GM19455 (cell line): Measurements from ENCODE around the gene ZMAT5.

Experiments
- ATAC-seq: cut with Tn5 transposase; IDR thresholded peaks from one replicate; pipeline ENCODE4 v1.9.1; 2021; ENCODE audit not compliant: unreplicated experiment

The ZMAT5 gene

DNA sequence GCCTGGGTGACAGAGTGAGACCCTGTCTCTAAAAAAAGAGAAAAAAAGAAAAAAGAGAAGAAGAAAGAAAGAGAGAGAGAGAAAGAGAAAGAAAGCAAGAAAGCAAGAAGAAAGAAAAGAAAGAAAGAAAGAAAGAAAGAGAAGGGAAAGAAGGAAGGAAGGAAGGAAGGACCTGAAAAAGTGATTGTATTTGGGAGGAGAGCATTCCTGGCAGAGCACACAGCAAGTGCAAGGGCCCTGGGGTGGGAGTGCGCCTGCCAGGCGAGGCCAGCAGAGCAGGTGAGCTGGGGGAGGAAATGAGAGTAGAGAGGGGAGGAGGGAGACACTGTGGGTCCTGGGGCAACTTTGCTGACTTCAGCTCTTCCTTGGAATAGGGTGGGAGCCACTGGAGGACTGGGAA, 54.7 kb downstream of the ZMAT5 start:
- no peak for ATAC-seq

DNA sequence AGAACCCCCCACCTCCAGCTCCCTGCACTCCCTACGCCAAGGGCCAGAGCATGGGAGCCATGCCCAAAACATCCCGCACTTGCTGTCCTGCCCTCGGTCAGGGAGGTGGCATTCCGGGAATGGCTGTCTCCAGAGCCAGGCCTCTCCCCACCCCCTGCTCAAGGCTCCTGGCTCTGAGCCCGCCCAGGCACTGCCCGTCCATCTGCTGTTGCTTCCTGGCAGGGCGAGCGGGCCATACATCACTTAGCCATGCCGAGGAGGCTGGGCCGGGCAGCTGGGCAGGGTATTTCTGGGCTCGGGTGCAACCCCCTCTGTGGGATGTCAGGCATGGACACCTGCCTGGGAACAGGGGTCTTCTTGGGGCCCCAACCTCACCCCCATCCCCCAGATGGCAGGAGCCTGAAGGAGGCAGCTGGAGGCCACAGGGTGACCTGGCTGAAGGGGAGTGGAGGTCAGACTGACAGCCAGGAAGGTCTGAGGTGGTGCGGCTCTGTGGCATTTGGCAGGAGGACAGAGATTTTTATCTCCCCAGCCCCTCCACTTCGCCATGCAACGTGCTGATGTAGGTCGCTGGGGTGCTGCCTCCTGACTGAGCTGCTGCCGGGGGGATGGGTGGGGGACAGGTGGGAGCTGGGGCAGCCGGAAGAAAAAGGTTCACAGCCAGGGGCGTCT, 55.7 kb downstream of the ZMAT5 start:
- no peak for ATAC-seq

DNA sequence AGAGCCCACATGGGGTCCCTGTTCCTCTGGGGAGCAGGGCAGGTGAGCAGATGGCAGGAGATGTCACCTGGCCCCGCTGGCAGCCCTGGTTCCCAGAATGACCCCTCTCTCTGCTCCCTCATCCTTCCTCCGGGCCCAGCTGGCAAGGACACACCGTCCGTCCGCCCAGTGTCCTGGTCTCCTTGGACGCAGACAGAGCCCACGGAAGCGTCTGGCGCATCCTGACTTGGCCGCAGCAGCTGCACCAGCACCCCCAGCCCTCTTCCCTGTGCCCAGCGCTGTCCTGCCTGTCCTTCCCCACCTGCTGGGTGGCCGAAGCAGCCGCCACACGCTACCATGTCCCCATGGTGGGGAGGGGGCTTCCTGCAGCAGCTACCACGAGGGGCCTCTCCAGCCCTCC, 56.6 kb downstream of the ZMAT5 start:
- no peak for ATAC-seq

DNA sequence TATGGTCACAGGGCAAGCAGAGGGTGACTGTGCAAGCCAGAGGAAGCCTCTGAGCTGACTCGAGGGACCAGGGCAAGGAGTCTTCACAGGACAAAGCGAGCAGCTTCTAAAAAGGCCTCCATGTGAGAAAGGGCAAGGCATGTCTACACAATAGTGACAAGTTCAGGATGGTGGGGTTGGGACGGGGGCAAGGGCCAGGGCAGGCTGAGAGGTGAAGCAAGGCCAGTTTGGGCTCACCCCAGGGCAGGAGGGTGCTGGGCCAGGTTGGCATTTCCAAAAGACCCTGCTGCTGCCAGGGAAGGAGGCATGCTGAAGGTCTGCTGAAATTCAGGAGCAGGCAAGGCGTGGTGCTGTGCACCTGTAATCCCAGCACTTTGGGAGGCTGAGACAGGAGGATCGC, 59.3 kb downstream of the ZMAT5 start:
- no peak for ATAC-seq

DNA sequence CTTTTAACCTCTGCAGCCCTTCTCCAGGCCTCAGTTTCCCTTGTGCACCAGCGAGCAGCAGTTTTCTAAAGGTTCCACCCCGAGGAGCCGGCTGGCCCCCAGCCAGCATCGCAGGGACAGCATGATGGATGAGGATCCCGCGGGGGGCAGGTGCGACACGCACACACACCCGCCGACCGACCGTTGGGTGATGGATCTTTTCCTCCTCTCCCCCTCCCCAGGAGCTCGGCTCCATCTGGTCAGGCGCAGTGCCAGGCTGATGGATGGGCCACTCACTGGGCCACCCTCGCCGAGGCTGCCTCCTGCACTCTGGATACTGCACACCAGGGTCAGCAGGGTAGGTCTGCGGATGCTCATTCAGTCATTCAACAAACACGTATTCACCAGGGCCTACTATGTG, 59.8 kb downstream of the ZMAT5 start:
- no peak for ATAC-seq

DNA sequence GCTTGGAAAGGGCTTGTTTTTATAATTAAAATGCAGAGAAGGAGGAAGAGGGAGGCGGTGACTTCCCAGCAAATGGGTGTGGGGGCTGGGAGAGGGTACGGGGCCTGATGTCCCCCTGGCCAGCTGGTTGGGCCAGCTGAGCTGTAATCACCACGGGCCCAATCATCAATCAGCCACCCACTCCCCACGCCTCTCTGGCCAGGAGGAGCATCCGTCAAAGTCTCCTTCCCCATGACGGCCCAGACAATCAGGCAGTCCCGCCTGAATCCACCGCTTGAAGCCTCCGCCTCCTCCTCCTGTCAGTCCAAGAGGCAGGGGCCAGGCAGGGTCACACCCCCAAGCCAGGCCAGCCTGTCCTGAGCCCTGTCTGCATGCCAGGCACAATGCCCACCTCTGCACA, 60.3 kb downstream of the ZMAT5 start:
- ATAC-seq, result no peak

DNA sequence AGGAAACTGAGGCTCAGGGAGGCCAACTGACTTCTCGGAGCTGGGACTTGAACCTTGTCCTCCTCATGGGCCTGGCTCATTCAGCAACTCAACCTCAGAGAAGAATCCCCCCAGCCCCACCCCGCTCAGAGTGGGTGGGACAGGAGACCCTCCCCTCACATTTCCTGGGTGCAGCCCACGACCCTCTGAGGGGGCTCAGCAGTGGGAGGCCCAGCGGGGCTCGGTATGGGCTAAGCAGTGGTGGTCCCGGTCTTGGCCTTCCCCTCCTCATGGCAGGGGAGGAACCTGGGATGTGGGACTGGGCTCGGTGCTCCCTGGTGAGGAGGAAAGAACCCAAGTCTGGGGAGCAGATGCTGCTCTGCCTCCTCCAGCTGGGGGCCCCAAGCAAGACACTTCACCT, 61.2 kb downstream of the ZMAT5 start:
- no peak for ATAC-seq

DNA sequence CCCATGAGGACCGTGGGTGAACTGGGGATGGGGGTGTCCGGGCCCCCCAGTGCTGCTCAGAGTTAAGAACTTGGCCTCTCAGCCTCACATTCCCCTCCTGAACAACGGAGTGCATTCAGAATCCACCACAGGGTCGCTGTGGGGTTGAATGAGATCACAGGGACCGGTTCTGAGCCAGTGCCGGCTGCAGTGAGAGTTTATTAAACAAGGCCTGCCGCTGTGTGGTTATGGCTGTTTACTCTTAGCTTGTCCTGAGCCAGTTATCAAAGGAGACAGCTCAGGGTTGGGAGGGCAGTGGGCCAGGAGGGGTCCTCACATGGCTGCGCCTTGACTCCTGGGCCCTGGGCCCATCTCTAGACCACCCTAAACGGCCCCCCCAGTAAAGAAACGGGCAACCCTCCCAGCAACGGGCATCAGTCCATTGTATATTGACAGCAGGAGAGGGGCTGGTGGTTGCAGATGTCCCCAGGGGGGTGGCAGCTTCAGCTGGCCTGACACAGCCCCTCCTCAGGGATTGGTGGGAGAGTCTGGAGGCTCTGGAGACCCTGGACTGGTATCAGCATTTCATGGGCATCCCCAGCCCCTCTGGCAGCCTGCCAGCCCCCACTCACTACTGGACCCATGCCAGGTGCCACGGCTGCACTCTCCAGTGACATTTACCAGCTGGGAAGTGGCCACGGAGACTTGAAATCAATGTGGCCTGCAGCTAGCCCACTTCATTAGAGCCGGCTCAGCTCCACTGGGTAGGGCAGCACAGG, 62.1 kb downstream of the ZMAT5 start:
- no peak for ATAC-seq

DNA sequence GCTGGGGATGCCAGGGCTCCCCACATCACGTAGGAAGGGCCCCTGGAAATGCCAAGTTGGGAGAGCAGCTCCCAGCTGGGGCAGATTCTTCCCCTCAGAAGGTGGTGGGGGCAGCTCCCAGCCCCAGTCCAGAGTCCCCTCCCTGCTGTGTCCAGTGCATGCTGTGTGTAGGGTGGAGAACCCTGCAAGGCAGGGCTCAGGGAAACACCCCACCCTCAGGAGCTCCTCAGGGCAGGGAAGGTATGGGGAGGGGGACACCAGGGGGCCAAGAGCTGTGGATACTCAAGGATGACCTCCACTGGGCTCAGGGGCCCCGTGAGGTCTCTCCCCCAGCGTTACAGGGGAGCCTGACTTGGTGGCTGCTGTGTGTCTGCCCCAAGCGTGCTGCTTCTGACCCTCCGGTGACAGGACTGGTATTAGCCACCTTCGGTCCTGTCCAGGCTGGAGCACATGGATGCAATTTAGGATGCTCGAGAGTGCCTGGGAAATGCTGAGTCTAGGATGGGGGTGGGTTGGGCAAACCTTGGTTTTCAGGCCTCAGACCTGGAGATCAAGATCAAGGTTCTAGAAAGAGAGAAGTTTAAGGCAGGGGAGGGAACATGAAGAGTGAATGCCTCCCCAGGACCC, 63.1 kb downstream of the ZMAT5 start:
- ATAC-seq, result no peak

DNA sequence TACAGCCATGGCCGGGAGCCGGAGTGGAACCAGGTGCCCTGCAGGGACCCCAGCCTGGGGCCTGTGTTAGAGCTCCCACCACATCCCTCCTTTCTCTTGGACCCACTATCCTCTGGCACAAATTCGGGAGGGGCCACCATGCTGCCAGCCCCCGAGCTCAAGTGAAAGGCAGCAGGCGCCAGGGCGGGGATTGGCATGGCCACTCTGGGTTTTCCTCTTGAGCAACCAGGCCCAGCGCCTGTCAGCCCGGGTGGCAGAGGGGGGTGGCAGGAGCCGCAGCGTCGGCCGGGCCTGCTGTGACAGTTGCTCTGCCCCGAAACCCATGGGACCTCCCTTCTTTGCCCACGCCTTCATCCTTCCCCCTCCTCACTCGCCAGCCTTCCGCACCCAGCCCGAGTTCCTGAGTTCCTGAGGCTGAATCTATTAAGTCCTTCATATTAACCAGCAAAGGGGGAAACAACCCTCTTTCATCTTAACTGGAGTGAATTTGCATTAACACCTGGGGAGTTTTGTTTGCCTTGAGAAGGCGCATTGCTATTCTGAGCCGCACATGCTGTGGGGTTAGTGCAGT, 63.8 kb downstream of the ZMAT5 start:
- no peak for ATAC-seq

DNA sequence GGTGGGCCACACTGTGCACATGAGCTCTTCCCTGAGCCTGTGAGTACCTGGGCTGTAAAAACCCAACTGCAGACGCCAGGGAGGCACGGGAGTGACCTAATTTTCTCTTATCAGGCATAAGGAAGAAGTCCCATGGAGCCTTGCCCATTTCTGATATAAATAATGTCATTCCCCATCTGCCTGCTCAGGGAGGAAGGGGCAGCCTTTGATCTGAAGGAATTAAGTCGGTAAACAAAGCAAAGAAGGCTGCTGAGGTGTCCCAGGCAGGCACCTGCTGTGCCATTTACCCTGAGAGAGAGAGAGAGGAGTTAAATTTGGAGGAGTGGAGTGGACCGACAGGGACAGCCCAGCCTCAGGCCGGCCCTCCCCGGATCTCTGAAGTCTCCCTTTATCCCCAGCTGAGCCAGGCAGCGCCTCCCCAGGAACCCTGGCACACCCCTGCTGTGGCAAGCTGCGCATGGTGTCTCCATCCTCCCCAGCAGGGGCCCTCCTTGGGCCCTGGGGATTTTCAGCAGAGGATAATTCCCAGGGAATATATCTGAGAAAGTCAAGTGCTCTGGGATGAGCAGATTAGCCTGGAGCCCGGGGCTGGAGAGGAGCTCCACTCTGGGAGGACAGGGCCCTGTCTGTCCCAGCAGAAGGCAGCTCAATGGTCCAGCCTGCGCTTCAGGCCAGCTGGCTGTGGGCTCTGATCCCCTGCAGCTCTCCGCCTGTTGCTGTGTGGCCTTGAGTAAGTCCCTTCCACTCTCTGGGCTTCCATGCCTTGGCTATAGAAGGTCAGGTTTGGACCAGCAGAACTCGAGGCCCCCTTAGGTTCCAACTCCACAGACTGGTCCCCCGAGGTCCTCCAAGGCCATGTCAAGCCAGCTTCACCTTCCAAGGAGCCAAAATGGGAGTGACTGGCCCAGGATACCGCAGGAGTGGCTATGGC, 64.5 kb downstream of the ZMAT5 start:
- ATAC-seq, result no peak

DNA sequence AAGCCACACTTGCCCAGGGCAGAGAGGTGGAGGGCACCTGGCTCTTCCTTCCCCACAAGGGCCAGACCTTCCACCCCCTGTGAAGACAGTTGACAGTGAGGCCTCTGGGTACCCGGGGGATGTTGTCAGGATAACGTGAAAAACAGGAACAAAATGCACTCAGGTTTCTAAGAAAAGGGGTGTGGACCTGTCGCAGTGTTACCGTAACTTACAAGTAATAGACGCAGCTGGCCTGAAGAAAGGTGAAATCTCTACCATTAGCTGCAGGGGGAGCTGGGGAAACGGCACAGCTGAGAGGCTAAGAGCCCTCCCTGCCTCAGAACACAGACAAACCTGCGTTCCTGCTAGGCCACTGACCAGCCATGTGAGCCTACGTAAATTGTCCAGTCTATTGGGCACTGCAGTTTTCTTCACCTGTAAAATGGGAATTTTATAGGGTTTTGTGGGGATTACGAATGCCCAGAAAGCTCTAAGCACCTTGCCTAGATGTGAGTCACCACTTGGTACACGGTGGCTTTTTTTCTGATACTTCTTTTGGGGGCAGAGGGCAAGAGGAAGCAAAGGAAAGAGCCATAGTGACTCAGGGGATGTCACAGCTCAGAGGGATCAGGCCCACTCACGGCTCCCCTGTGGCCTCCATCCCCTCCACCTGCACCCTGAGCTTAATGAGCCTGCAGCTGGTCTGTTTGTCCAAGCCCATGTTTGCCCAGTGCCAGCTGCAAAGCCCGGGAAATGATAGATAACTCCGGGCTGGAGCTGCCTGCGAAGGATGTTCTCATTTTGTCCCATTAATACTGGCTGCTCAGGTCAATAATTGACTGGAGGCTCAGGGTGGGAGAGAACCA, 65.4 kb downstream of the ZMAT5 start:
- no peak for ATAC-seq

DNA sequence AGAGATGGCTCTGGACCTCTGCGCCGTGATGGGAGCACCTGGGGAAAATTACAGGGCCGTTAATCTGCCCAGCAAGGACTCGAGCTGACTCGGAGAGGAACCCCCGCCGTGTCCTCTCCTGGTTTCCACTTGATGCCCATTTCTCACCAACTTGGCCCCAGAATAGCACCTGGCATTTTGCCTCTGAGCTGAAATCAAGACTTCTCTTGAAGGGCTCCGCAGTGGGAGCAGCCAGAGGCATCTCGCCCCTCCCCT, 66.0 kb downstream of the ZMAT5 start:
- no peak for ATAC-seq

DNA sequence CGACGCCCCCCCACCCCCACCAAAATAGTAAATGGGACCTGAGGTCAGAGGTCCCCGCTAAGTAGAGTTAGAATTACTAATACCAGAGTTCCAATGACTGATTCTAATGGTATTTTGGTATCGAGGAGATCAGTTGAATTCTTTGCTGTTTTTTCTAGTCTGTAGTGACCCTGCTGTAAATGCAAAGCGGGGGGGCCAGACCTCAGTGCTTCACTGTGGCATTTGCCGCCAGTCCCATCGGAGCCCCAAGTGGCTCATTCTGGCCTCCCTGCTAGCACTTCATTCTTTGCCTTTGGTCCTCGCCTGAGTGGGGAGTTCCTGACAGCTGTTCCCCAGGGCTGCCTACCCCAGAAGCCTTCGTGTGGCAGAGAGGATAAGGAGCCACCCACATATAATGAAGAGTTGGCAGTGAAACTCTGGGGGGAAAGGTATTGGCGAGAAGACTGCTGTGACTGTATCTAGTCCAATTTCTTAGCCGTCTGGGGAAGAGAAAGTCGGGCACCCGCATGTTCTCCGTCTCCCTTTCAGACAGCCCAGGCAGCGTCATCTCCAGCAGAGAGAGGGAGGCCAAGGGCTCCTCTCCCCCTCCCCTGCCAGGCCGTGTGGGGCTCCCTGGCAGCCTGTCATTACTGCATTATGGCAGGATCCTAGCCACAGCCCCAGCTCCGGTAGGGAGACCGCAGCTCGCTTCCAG, 66.5 kb downstream of the ZMAT5 start:
- ATAC-seq, result no peak

DNA sequence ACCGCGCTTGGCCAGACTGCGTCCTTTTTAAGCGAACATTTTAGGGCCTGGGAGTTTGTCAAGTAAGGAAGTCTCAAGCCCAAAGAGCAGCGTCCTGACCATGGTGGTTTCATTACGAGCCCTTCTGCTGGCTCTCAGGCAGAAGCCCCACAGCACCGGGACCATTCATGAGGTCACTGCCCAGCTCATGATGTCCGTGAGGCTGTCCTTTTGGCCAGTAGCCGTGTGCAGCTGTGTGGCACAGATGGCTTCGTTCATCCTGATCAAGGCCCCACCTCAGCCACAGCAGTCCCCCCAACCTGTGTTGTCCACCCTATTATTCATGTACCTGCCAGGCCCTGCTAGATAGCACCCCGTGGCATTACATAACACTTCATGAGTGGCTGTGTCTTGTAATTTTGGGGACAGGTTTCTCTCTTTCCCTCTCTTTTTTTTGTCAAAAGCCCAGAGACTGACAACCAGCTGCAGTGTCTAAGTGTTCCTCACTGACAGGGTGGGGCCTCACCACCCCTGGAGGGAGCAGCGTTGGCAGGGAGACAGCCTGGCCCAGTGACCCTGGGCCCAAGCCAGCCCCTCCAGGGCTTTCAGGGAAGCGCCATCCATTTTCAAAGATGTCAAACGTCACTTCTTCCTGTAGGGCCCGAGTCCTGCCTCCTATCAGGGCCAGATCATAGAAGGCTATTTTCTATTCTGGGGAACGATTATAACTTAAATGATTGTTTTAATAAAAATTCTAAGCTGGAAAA, 68.8 kb downstream of the ZMAT5 start:
- ATAC-seq, result no peak

DNA sequence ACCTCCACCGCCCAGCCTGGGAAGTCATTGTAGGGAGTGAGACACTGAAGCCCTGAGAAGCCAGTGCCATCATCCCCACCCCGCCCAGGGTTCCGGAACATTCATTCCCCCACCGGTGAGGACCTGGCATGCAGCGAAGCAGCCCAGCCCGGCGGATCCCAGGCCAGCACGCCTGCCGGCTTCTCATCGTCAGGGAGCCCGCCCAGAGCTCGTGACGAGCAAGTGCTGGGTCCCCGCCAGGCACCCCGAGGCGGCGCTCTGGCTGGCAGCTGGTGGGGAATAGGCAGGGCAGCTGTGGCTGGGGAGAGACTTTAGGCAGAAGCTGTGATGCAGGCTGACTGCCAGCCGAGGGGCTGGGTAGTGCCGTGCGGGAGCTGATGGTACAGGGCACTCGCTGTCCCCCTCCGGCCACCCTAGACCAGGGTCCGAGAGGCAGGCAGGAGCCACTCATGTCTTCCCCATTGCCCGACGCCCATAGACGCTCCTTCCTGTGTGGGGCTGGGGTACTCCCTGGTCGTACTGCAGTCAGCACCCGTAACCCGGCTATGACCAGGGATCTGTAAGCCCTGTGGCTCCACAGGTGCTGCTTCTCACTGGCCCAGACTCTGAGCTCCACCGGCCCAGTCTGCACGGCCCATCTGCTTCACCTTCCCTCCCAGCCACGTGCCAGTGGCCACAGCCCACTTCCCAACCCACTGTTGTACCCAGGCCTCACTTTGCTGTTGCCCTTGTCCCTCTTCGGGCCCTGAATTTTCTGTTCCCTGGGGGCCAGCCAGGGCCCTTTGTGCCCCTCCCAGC, 71.5 kb downstream of the ZMAT5 start:
- ATAC-seq, result no peak

DNA sequence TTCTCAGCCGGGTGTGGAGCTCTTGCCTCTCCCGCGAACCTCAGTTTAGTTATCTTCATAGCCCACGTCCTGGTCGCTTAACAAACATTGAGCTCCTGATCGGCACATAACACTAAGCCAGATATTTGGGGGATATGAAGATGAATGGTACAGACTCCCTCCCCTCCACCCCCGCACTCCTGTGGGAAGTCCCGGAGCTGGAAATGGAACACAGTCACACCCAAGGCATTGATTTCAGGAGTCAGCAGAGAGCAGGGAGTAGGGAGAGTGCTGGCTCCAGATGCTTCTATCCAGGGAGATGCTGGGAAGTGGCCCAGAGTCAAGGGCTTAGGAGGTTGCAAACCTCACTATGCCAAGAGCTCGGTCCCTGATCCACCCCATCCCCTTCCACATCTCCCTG, 73.1 kb downstream of the ZMAT5 start:
- no peak for ATAC-seq

DNA sequence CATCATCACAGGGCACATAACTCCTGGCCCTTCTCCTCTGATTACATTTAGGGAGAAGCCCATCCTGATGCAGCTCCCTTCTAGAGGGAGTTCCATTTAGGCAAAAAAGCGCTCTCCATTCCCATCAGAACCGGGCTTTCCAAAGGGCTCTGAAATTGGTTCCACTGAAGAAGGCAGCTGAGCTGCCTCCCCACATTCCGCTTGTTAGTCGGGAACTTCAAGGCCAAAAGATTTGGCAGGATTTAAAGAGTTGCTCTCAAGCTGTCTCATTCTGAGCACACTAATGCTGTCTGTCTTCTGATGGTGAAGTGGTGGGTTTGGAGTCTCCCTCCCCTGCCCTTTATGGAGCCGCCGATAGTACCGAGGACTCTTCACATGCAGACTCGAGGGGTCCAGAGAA, 73.6 kb downstream of the ZMAT5 start:
- no peak for ATAC-seq
